Naive B cell (primary cell): ENCODE data around the gene IFT43. TPM values are rescaled to one million over a fixed set of nuclear protein-coding genes. Genes with fewer than 3 reads are reported as not detected.
"Not testable (repeated sequence)": the region's sequence is repeated elsewhere in the genome, so short reads cannot be mapped to it uniquely, and the experiment has no call there.

Experiments used
- ATAC-seq, 2 donors: fragments of 150-1000 bp; cut with Tn5 transposase; 2 replicates each; pipeline ENCODE4 v1.10.0; 2021; ENCODE audit warnings: low read depth in 2 of 2, mild to moderate bottlenecking in 2 of 2, moderate library complexity in 2 of 2
- DNase-seq: peaks from one replicate; pipeline ENCODE4 v3.0.0; 2022
- H3K27ac Mint-ChIP-seq, 6 donors: one replicate each; pipeline ENCODE4 v1.8.0; 2020 to 2022; ENCODE audit warnings: mild to moderate bottlenecking in 6 of 6, mixed read lengths in 6 of 6, moderate library complexity in 5 of 6, inconsistent platforms in 2 of 6
- H3K27me3 Mint-ChIP-seq, 3 donors: one replicate each; pipeline ENCODE4 v1.8.0; 2021 to 2022; ENCODE audit warnings: mixed read lengths in 3 of 3, mild to moderate bottlenecking in 1 of 3
- H3K36me3 Mint-ChIP-seq, 2 donors: one replicate each; pipeline ENCODE4 v1.8.0; 2020 to 2022; ENCODE audit warnings: mixed read lengths in 2 of 2, inconsistent platforms in 1 of 2, mild to moderate bottlenecking in 1 of 2
- H3K4me1 Mint-ChIP-seq, 3 donors: one replicate each; pipeline ENCODE4 v1.8.0; 2020 to 2022; ENCODE audit warnings: mixed read lengths in 3 of 3, inconsistent platforms in 1 of 3, mild to moderate bottlenecking in 1 of 3, moderate library complexity in 1 of 3
- H3K4me3 Mint-ChIP-seq, 8 donors: one replicate each; pipeline ENCODE4 v1.8.0; 2020 to 2022; ENCODE audit warnings: mild to moderate bottlenecking in 8 of 8, mixed read lengths in 8 of 8, moderate library complexity in 8 of 8, inconsistent platforms in 2 of 8
- H3K9me3 Mint-ChIP-seq, 7 donors: one replicate each; pipeline ENCODE4 v1.8.0; 2020 to 2022; ENCODE audit warnings: mixed read lengths in 7 of 7, mild to moderate bottlenecking in 5 of 7, inconsistent platforms in 2 of 7, moderate library complexity in 1 of 7
- polyA plus RNA-seq, 6 donors: library from polyadenylated mRNA; unstranded; fragments of 300-500 nt; fragmentation: Illumina TruSeq; gene quantifications; one replicate each; pipeline ENCODE4 v1.2.3, GENCODE V29; 2021; ENCODE audit warnings: low read depth in 6 of 6

IFT43 gene
- polyA plus RNA-seq, 6 donors from 2014 or later: 13.5 to 25.9 (median 19.7) TPM

GRCh38 chr14:76007379-76007778 lies 21.8 kb downstream of the IFT43 start:
- peaks cover 8 to 23% (median 22%) of the 10 kb centered on the region in 7 donors for H3K9me3 Mint-ChIP-seq
- H3K4me1 Mint-ChIP-seq: no peaks in the 10 kb centered on the region
- H3K36me3 Mint-ChIP-seq: peaks cover 47 to 69% of the 10 kb centered on the region in 2 donors
- H3K27ac Mint-ChIP-seq: no peak overlapping the region
- DNase-seq: no peak
- ATAC-seq: no peak
- no peak overlapping the region for H3K4me3 Mint-ChIP-seq
- H3K27me3 Mint-ChIP-seq: no peaks in the 10 kb centered on the region

DNA sequence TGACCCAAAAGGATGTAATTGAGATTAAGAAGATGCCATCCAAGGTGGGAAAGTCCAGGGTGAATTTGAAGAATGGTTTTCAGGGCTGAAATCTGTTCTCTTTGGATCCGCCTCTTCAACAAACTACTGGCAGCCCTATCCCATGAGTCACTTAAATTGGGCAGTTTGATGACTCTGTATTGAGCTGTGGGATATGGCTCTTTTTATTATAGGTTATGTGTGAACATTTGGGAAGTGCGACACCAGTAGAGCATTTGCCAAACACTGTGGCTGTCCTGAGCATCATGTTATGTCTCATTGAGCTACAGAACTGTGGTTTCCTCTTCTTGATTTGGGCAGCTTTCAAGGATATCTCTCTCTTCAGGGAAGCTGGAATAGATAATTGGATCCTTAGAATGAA lies 22.3 kb downstream of the IFT43 start:
- Mint-ChIP-seq H3K27me3 (no peaks in the 10 kb centered on the region), H3K9me3 (peaks cover 8 to 23% (median 22%) of the 10 kb centered on the region in 7 donors), H3K36me3 (peaks cover 48 to 69% of the 10 kb centered on the region in 2 donors), H3K4me1 (no peaks in the 10 kb centered on the region), H3K4me3 (no peak overlapping the region), H3K27ac (no peak overlapping the region)
- DNase-seq (no peak), ATAC-seq (no peak)

DNA sequence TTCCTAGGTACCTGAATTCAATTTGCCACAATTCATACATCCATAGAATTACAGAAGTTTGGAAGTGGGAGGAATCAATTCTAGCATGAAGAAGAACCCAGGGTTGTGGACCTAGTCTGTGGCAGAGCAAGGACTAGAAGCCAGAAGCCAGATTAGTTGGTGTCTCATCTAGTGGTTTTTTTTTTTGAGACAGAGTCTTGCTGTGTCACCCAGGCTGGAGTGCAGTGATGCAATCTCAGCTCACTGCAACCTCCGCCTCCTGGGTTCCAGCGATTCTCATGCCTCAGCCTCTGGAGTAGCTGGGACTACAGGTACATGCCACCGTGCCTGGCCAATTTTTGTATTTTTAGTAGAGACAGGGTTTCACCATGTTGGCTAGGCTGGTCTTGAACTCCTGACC lies 24.1 kb downstream of the IFT43 start:
- not testable (repeated sequence) for H3K4me3 Mint-ChIP-seq, ATAC-seq, DNase-seq, H3K27ac Mint-ChIP-seq, H3K27me3 Mint-ChIP-seq, H3K4me1 Mint-ChIP-seq
- Mint-ChIP-seq H3K9me3 (peaks cover 2 to 14% (median 12%) of the 10 kb centered on the region in 7 donors), H3K36me3 (peaks cover 47 to 66% of the 10 kb centered on the region in 2 donors)

- no peak for DNase-seq
- Mint-ChIP-seq H3K27me3 (no peaks in the 10 kb centered on the region), H3K4me3 (no peak overlapping the region), H3K27ac (no peak overlapping the region), H3K4me1 (peaks cover 8 to 17% (median 10%) of the 10 kb centered on the region in 3 donors), H3K36me3 (peaks cover 32 to 53% of the 10 kb centered on the region in 2 donors), H3K9me3 (peaks cover 0 to 4% (median 0%) of the 10 kb centered on the region in 7 donors)
- no peak for ATAC-seq
These were observed 26.4 kb downstream of the IFT43 start for GRCh38 chr14:76011930-76012329.

DNA sequence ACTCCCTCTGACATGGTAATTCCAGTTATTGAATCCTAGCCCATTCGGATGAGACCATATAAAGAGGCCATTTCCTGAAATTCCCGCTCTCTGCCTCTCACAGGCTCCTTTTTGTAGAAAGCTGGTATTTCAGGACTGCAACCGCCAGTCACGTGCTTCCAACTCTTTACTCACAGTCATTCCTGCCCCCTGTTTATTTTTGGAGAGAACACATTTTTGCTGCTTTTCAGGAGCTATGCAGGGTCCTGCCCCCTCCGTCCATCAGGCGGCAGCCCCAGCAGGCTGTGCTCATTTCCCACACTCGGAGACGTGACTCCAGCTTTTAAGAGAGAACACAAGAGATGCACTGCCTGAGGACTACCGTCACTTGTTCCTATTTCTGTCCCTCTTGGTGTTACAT lies 26.8 kb downstream of the IFT43 start:
- Mint-ChIP-seq H3K9me3 (peaks cover 0 to 8% (median 4%) of the 10 kb centered on the region in 7 donors), H3K27ac (no peak overlapping the region), H3K4me1 (peaks cover 8 to 17% (median 10%) of the 10 kb centered on the region in 3 donors), H3K36me3 (peaks cover 36 to 53% of the 10 kb centered on the region in 2 donors), H3K4me3 (no peak overlapping the region), H3K27me3 (no peaks in the 10 kb centered on the region)
- ATAC-seq: no peak
- DNase-seq: no peak

- Mint-ChIP-seq H3K27ac (no peak overlapping the region), H3K36me3 (peaks cover 59 to 61% of the 10 kb centered on the region in 2 donors), H3K9me3 (peaks cover 14 to 32% (median 25%) of the 10 kb centered on the region in 7 donors), H3K4me1 (peaks cover 8 to 17% (median 10%) of the 10 kb centered on the region in 3 donors), H3K4me3 (no peak overlapping the region), H3K27me3 (no peaks in the 10 kb centered on the region)
- ATAC-seq (no peak), DNase-seq (no peak)
These were observed 29.6 kb downstream of the IFT43 start for GRCh38 chr14:76015191-76015590.

GRCh38 chr14:76015668-76016067 lies 30.1 kb downstream of the IFT43 start:
- Mint-ChIP-seq H3K4me3 (no peak overlapping the region), H3K9me3 (peaks cover 19 to 35% (median 30%) of the 10 kb centered on the region in 7 donors), H3K27me3 (no peaks in the 10 kb centered on the region), H3K4me1 (peaks cover 8 to 17% (median 10%) of the 10 kb centered on the region in 3 donors), H3K36me3 (peaks cover 64 to 66% of the 10 kb centered on the region in 2 donors), H3K27ac (no peak overlapping the region)
- ATAC-seq: no peak
- no peak for DNase-seq

GRCh38 chr14:76019676-76020075 lies 34.1 kb downstream of the IFT43 start:
- Mint-ChIP-seq H3K4me3 (no peak overlapping the region), H3K27ac (peak overlapping the region in 1 of 6 donors; percentile 36), H3K36me3 (peaks cover 51 to 61% of the 10 kb centered on the region in 2 donors), H3K27me3 (no peaks in the 10 kb centered on the region), H3K4me1 (peaks cover 8 to 17% (median 10%) of the 10 kb centered on the region in 3 donors), H3K9me3 (peaks cover 19 to 35% (median 29%) of the 10 kb centered on the region in 7 donors)
- ATAC-seq (no peak), DNase-seq (no peak)

DNA sequence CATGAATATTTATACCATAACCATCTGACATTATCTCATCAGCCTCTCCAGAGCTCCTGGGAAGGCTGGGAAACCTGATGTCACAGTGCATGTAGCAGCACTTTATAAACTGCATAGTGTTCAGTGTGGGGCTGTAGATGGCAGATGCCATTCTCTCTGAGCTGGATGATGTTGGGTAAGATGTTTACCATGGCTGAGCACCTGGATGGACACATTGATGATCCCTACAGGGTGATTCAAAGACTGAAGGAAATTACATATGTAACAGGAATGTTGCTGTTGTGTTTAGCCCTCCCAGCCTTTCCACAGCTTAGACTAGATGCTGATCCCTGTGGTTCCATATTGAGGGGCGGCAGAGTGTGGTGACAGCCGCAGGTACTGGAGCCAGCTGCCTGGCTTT lies 37.4 kb downstream of the IFT43 start:
- Mint-ChIP-seq H3K27me3 (no peaks in the 10 kb centered on the region), H3K4me3 (no peak overlapping the region), H3K27ac (peak overlapping the region in 1 of 6 donors; percentile 39), H3K36me3 (peaks cover 42 to 65% of the 10 kb centered on the region in 2 donors), H3K4me1 (no peaks in the 10 kb centered on the region), H3K9me3 (peaks cover 14 to 25% (median 22%) of the 10 kb centered on the region in 7 donors)
- ATAC-seq (no peak), DNase-seq (no peak)

DNA sequence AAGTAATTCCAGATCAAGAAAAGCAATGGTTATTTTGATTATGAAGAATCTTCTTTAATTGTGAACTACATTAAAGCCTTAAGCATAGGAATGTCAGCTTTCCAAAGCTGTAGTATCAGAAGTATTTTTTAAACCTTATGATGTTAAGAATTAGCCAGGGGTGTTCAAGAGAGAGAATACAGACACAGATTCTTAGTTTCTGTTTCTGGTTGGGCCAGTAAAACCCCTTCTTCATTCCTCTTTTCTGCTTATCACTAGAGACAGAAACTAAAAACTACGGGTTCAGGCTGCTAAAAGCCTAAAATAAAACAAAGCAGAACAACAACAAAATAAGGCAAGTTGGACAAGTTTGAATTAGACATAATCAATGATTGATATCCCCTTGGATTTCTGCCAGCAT lies 38.2 kb downstream of the IFT43 start:
- no peak overlapping the region for H3K27ac Mint-ChIP-seq
- no peak for DNase-seq
- no peak overlapping the region for H3K4me3 Mint-ChIP-seq
- H3K27me3 Mint-ChIP-seq: no peaks in the 10 kb centered on the region
- no peaks in the 10 kb centered on the region for H3K4me1 Mint-ChIP-seq
- H3K36me3 Mint-ChIP-seq: peaks cover 41 to 58% of the 10 kb centered on the region in 2 donors
- peaks cover 11 to 24% (median 17%) of the 10 kb centered on the region in 7 donors for H3K9me3 Mint-ChIP-seq
- ATAC-seq: no peak

GRCh38 chr14:76024211-76024907 lies 38.8 kb downstream of the IFT43 start:
- DNase-seq: no peak
- no peak for ATAC-seq
- Mint-ChIP-seq H3K4me3 (no peak overlapping the region), H3K4me1 (no peaks in the 10 kb centered on the region), H3K27ac (no peak overlapping the region), H3K36me3 (peaks cover 35 to 52% of the 10 kb centered on the region in 2 donors), H3K9me3 (peaks cover 6 to 19% (median 11%) of the 10 kb centered on the region in 7 donors), H3K27me3 (no peaks in the 10 kb centered on the region)

DNA sequence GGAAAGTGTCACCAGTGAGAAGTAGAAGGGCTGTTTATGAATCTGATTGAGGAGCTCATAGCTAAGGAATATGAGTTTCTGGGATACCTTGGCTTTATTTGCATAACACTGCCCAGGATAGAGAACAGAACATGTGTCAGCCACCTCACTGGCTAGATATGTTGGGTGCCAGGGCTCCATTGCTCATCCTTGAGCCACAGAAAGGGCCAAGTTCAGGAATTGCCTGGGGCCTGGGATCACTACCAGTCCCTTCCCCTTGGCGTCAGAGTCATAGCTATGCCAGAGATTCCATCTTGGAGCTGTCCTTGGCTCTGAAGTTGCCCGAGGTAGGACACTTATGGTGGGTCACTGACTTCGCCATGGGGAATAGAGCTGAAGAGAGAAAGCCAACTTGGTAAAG lies 49.0 kb downstream of the IFT43 start:
- Mint-ChIP-seq H3K36me3 (peaks cover 8 to 11% of the 10 kb centered on the region in 2 donors), H3K9me3 (no peaks in the 10 kb centered on the region)
- DNase-seq: no peak

DNA sequence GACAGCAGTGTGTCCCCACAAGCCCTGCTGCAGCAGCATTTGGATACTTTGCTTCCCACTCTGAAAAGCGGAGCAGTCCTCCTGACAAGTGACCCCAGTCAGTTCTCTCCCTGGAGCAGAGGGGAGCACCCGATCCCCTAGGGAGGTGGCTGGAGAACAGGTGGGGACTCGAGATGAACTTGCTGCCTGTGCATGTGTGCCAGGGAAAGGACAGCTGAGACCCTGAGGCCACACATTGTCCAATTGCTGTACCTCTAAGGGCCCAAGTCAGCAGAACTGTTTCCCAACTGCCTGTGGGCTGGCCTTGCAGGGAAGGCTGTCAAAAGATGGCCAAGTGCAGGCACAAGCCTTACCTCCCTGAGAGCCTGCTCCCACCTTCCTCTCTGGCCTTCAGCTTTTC lies 55.1 kb downstream of the IFT43 start:
- no peaks in the 10 kb centered on the region for H3K27me3 Mint-ChIP-seq
- DNase-seq (no peak), ATAC-seq (no peak)
- H3K9me3 Mint-ChIP-seq: no peaks in the 10 kb centered on the region
- H3K4me3 Mint-ChIP-seq: no peak overlapping the region
- H3K27ac Mint-ChIP-seq: no peak overlapping the region
- H3K4me1 Mint-ChIP-seq: peaks cover 0 to 4% (median 0%) of the 10 kb centered on the region in 3 donors
- peaks cover 0 to 6% of the 10 kb centered on the region in 2 donors for H3K36me3 Mint-ChIP-seq

More for the DNA sequence above, 49.0 kb downstream of the IFT43 start:
- Mint-ChIP-seq H3K27me3 (no peaks in the 10 kb centered on the region), H3K4me3 (no peak overlapping the region), H3K27ac (no peak overlapping the region), H3K4me1 (no peaks in the 10 kb centered on the region)
- ATAC-seq: no peak

DNA sequence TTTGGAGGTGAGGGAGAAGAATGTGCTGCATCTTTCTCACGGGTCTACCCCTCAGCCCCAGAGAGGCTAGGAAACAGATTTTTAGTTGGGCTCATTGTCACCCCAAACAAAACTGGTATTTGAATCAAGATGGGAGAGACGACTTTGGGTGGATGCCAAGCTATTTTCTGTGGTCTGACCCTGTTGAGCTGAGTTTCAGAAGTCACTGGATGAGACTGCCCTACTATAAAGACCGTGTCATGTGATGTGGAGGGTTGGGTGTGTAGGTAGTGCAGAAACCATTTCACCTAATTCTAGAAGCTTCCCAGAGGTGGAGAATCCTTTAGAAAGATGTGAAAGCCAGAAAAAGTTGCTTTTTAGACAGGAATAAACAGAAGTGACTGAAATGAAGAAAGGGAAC lies 60.2 kb downstream of the IFT43 start:
- peak overlapping the region in 3 of 6 donors; percentile 5 to 80 (median 15) for H3K27ac Mint-ChIP-seq
- ATAC-seq: no peak
- no peaks in the 10 kb centered on the region for H3K27me3 Mint-ChIP-seq
- no peaks in the 10 kb centered on the region for H3K36me3 Mint-ChIP-seq
- no peak for DNase-seq
- peaks cover 0 to 8% (median 0%) of the 10 kb centered on the region in 3 donors for H3K4me1 Mint-ChIP-seq
- no peak overlapping the region for H3K4me3 Mint-ChIP-seq
- no peaks in the 10 kb centered on the region for H3K9me3 Mint-ChIP-seq
